Activated CD8-positive, alpha-beta memory T cell treated with anti-CD3 and anti-CD28 coated beads for 36 hours (primary cell): ENCODE results near the gene CREBBP. TPM values are rescaled to one million over a fixed set of nuclear protein-coding genes. Genes with fewer than 3 reads are reported as not detected.
"Not testable (repeated sequence)": the region's sequence is repeated elsewhere in the genome, so short reads cannot be mapped to it uniquely, and the experiment has no call there.

Source experiments
- CTCF ChIA-PET: fragments of 350-600 bp; sonication (Branson Sonifier 250); formaldehyde crosslinking; loops from one replicate; lab custom pipeline; 2021; ENCODE audit warnings: antibody characterized with exemption; lab: Charles Lee
- POLR2A ChIA-PET: fragments of 350-600 bp; sonication (Branson Sonifier 250); formaldehyde crosslinking; loops from one replicate; lab custom pipeline; 2021; ENCODE audit warnings: antibody characterized with exemption; lab: Charles Lee
- total RNA-seq, 2 experiments: library from RNA; stranded (reverse); gene quantifications; one replicate each; pipeline ENCODE4 v1.2.3, GENCODE V29; 2021

CREBBP gene
- total RNA-seq: 10 to 100 TPM; 31.6 to 31.9 TPM

GRCh38 chr16:3880623-3881498, at the start of gene CREBBP:
CREBBP (minus strand) TSS chr16:3880713; CDS start chr16:3879916, 797 bp downstream.
- POLR2A ChIA-PET: interaction anchor here (0.6 to 1.1 kb wide), 4 partner anchors 26 to 750 kb away, joined by 4 to 6 read pairs (median 5); partner anchors contain the start of gene TFAP4
- CTCF ChIA-PET: interaction anchor here (0.5 kb wide), 1 partner anchor 527 kb away, joined by 3 read pairs; no protein-coding TSS in a partner anchor

- CTCF ChIA-PET: not testable (repeated sequence)
These were observed 46.6 kb upstream of the CREBBP start for GRCh38 chr16:3927147-3927546.

GRCh38 chr16:3924763-3925162, 44.2 kb upstream of the CREBBP start:
- ChIA-PET POLR2A (no interaction called here), CTCF (no interaction called here)

More at GRCh38 chr16:3927147-3927546, 46.6 kb upstream of the CREBBP start:
- POLR2A ChIA-PET: interaction anchor here (0.6 kb wide), 1 partner anchor 517 kb away, joined by 3 read pairs; no protein-coding TSS in a partner anchor

GRCh38 chr16:3922241-3922640, 41.7 kb upstream of the CREBBP start:
- ChIA-PET CTCF (no interaction called here), POLR2A (no interaction called here)

GRCh38 chr16:3920206-3920605, 39.7 kb upstream of the CREBBP start:
- CTCF ChIA-PET: interaction anchor here (1.1 kb wide), 1 partner anchor 20 kb away, joined by 3 read pairs; no protein-coding TSS in a partner anchor
- POLR2A ChIA-PET: no interaction called here

- ChIA-PET POLR2A (no interaction called here), CTCF (interaction anchor here (1.1 kb wide), 1 partner anchor 20 kb away, joined by 3 read pairs; no protein-coding TSS in a partner anchor)
These were observed 38.9 kb upstream of the CREBBP start for GRCh38 chr16:3919413-3919812.

- CTCF ChIA-PET: no interaction called here
- POLR2A ChIA-PET: no interaction called here
These were observed 35.1 kb upstream of the CREBBP start for GRCh38 chr16:3915426-3916260.

- POLR2A ChIA-PET: interaction anchor here (0.7 kb wide), 1 partner anchor 173 kb away, joined by 3 read pairs; no protein-coding TSS in a partner anchor
These were observed 32.4 kb upstream of the CREBBP start for GRCh38 chr16:3912897-3913296.

GRCh38 chr16:3912373-3912772, 31.9 kb upstream of the CREBBP start:
- ChIA-PET POLR2A (no interaction called here), CTCF (no interaction called here)

More at GRCh38 chr16:3912897-3913296, 32.4 kb upstream of the CREBBP start:
- CTCF ChIA-PET: no interaction called here

GRCh38 chr16:3911741-3912140, 31.2 kb upstream of the CREBBP start:
- CTCF ChIA-PET, POLR2A ChIA-PET: not testable (repeated sequence)

- CTCF ChIA-PET: no interaction called here
- POLR2A ChIA-PET: interaction anchor here (0.6 kb wide), 1 partner anchor 95 kb away, joined by 3 read pairs; no protein-coding TSS in a partner anchor
These were observed 29.5 kb upstream of the CREBBP start for GRCh38 chr16:3909791-3910583.

GRCh38 chr16:3908951-3909437, 28.5 kb upstream of the CREBBP start:
- CTCF ChIA-PET: no interaction called here
- POLR2A ChIA-PET: no interaction called here

- ChIA-PET POLR2A (no interaction called here), CTCF (no interaction called here)
These were observed 27.1 kb upstream of the CREBBP start for GRCh38 chr16:3907586-3907985.

- ChIA-PET CTCF (no interaction called here), POLR2A (no interaction called here)
These were observed 25.9 kb upstream of the CREBBP start for GRCh38 chr16:3906363-3906762.

GRCh38 chr16:3904875-3905274, 24.4 kb upstream of the CREBBP start:
- ChIA-PET POLR2A (no interaction called here), CTCF (interaction anchor here (0.6 kb wide), 1 partner anchor 77 kb away, joined by 3 read pairs; no protein-coding TSS in a partner anchor)

- ChIA-PET CTCF (no interaction called here), POLR2A (no interaction called here)
These were observed 9.6 kb upstream of the CREBBP start for GRCh38 chr16:3890091-3890490.

GRCh38 chr16:3889059-3889458, 8.5 kb upstream of the CREBBP start:
- CTCF ChIA-PET: no interaction called here
- POLR2A ChIA-PET: no interaction called here

GRCh38 chr16:3885999-3886398, 5.5 kb upstream of the CREBBP start:
- POLR2A ChIA-PET, CTCF ChIA-PET: not testable (repeated sequence)

GRCh38 chr16:3884398-3884797, 3.9 kb upstream of the CREBBP start:
- ChIA-PET CTCF (no interaction called here), POLR2A (interaction anchor here (0.7 kb wide), 1 partner anchor 418 kb away, joined by 3 read pairs; no protein-coding TSS in a partner anchor)
